Heart left ventricle (tissue), 16 donors: Measurements from ENCODE around the gene FOXP4. TPM values are rescaled to one million over a fixed set of nuclear protein-coding genes. Genes with fewer than 3 reads are reported as not detected.

Experiments
- ATAC-seq, 4 donors: fragments of 200-7000 bp; cut with Tn5 transposase; one replicate each; pipeline ENCODE4 v1.9.1; 2020 to 2022; ENCODE audit warnings: moderate library complexity in 4 of 4, mild to moderate bottlenecking in 3 of 4, moderate number of reproducible peaks in 1 of 4
- DNase-seq, 5 donors: peaks; one replicate each; pipeline ENCODE4 v3.0.0-alpha.2; 2020
- H3K27ac ChIP-seq, 12 donors: fragments of 200-600 bp; sonication (generic) in 4 of 12; one replicate each; pipeline versions ENCODE4 v1.5.0 to v1.8.0; 2016 to 2022; ENCODE audit warnings: mild to moderate bottlenecking in 2 of 12
- H3K27me3 ChIP-seq, 9 donors: fragments of 200-600 bp; sonication (generic) in 2 of 9; one replicate each; pipeline versions ENCODE4 v1.5.1 to v1.8.0; 2016 to 2022; ENCODE audit warnings: mild to moderate bottlenecking in 3 of 9
- H3K36me3 ChIP-seq, 9 donors: fragments of 200-600 bp; sonication (generic) in 2 of 9; one replicate each; pipeline versions ENCODE4 v1.5.0 to v1.8.0; 2018 to 2022; ENCODE audit warnings: mild to moderate bottlenecking in 2 of 9
- H3K4me1 ChIP-seq, 12 donors: fragments of 200-600 bp; sonication (generic) in 4 of 12; one replicate each; pipeline versions ENCODE4 v1.5.0 to v1.8.0; 2016 to 2022; ENCODE audit warnings: mild to moderate bottlenecking in 3 of 12
- H3K4me3 ChIP-seq, 12 donors: fragments of 200-600 bp; sonication (generic) in 4 of 12; one replicate each; pipeline versions ENCODE4 v1.5.0 to v1.8.0; 2017 to 2022; ENCODE audit warnings: mild to moderate bottlenecking in 9 of 12, moderate library complexity in 4 of 12
- H3K9me3 ChIP-seq, 12 donors: fragments of 200-600 bp; sonication (generic) in 4 of 12; one replicate each; pipeline versions ENCODE4 v1.5.0 to v1.8.0; 2016 to 2022; ENCODE audit warnings: mild to moderate bottlenecking in 1 of 12
- CTCF ChIP-seq, 12 donors: fragments of 200-600 bp; sonication (generic) in 4 of 12; IDR thresholded peaks; one replicate each; pipeline versions ENCODE4 v1.5.0 to v1.8.0; 2018 to 2022; ENCODE audit warnings: antibody characterized with exemption in 12 of 12, mild to moderate bottlenecking in 5 of 12
- POLR2A ChIP-seq, 2 donors: fragments of 450-650 bp; IDR thresholded peaks; one replicate each; pipeline ENCODE4 v1.6.1; 2017; ENCODE audit warnings: antibody characterized with exemption in 2 of 2, mild to moderate bottlenecking in 2 of 2, moderate library complexity in 2 of 2
- WGBS, 4 donors: extraction: QIAGEN DNeasy Blood & Tissue Kit in 2 of 4; methylation state at CpG; one replicate each; pipeline versions ENCODE4 v1.1.5 to v1.1.7; 2013 to 2018; 5-methylcytosine and 5-hydroxymethylcytosine counted together
- intact Hi-C, 10 donors: fragments of 100-400 bp; cut with DNase I; formaldehyde crosslinking; loops; one replicate each; pipeline versions ENCODE4 v1.11.1 to v1.14.2; 2022
- polyA plus RNA-seq, 2 donors: library from polyadenylated mRNA; stranded (reverse); fragments of 200-250 nt; gene quantifications; one replicate each; pipeline ENCODE4 v1.2.3, GENCODE V29; 2013
- total RNA-seq, 9 donors: library from RNA; depleted of rRNA in 2 of 9; stranded (reverse); fragments of >200 nt in 2 of 9; fragmentation: NEBNext Ultra II Directional in 3 of 9; extraction: Animal tissue kit (Norgen Biotek cat#: 25700) in 3 of 9; gene quantifications; one replicate each; pipeline versions ENCODE4 v1.1.0 to v1.2.4, GENCODE V29; 2016 to 2023
- donor health status: ischemic (EF 13 %, LVEDD 7.1; RV severe dilation, severe dysfunction).
- donor health status: healthy with polysubstance abuse.
- donor health status: DM: no; HTN: yes; CAD: no.
- donor health status: DM: no; HTN: no; CAD: no.
- donor health status: ischemic (EF 25% LVEDD 6.9; RV normal size, moderate dysfunction).
- donor health status: ischemic (EF 25% LVEDD 5.7; RV mildly dilated, moderate dysfunction).
- donor health status: healthy.
- donor health status: DM: yes; HTN: yes; CAD: no.
- donor health status: ischemic (EF 35%, LVEDD 5.7; RV mildly dilated, moderate dysfunction).
- donor health status: nonischemic (EF 11% LVEDD 7.7; RV severe dilation, severe dysfunction).
- donor health status: DM: yes; HTN: yes; CAD: no.
- donor health status: PGD.
- donor health status: ischemic (EF 29% LVEDD 5.4; RV normal size, mild dysfunction).
- donor health status: nonischemic (EF 23%, LVEDD 6.1; RV moderate dilation, normal function).

FOXP4 gene
- total and polyA plus RNA-seq, 11 donors, result 10.9 to 22.5 (median 16.0) TPM

DNA sequence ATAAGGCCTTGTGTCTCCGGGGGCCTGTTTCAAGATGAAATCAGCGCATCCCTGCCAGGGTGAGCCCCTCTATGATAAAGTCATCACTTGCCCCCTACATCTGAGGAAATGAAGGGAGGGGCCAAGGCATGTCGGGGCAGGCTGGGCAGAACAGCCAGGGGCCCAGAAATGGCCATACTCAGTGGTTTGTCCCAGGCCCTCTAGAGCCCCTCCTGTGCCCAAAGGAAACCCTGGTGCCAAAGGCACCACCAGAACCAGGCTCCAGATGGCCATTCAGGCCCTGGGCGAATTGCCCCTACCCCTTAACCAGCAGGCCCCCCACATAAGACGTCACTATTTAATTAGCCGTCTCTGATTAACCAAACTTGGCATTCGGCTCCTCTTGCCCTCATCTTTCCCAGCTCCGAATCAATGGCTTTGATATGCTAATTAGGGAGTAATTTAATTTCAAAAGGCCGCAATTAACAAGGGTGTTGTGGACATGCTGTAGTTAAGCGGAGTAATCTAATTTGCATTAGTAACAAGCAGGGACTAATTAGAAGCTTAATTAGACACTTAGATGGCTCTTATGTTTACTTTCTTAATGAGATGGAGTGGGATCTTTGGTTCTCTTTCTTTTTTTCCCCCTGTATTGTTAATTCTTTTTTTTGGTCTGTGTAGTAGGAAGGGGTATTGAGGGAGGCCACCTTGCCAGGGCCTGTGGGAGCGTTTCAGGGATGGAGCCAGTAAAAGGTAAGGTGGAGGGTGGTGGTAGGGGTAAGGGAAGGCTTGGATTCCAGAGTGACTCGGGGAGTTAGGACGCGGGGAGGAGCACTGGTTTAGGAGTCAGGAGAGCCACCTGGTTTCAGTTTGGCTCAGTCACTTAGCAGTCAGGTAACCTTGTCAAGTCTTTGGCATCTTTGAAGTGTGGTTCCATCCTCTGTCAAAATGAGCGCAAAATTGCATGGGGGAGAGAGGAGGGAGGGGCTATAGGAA, 9.4 kb downstream of the FOXP4 start:
- DNase-seq (no peak), ATAC-seq (no peak)
- intact Hi-C loops, result no loop called here
- TF ChIP-seq POLR2A (IDR thresholded peaks at IDR 0.05) (no peak), CTCF (IDR thresholded peaks at IDR 0.05) (no peak)
- H3K27ac ChIP-seq, result no peak overlapping the region
- 90 to 93% (median 91%) methylated on average over 15 of the region's 15 CpGs for WGBS, 4 donors
- H3K36me3 ChIP-seq, result peaks cover 0 to 6% (median 0%) of the 10 kb centered on the region in 9 donors
- H3K27me3 ChIP-seq, result no peaks in the 10 kb centered on the region
- no peak overlapping the region for H3K4me3 ChIP-seq
- H3K4me1 ChIP-seq, result peaks cover 0 to 27% (median 11%) of the 10 kb centered on the region in 12 donors
- H3K9me3 ChIP-seq, result no peaks in the 10 kb centered on the region

DNA sequence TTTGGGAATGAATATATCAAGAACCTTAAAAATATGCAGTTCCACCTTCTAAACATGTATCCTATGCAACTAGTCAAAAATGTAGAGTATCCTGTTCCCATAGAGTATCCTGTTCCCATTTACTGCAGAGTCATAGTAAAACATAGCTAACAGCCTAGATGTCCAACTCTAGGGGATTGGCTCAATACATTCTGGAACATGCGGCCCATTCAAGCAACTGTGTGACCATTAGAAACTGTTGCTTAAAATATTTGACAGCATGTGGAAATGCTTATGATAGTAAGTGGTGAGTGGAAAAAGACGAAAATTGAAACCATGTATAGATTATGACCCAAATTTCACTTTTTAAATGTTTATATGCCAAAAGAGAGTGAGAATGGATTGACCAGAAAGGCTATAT, 11.2 kb downstream of the FOXP4 start:
- Histone ChIP-seq H3K9me3 (no peaks in the 10 kb centered on the region), H3K4me3 (no peak overlapping the region), H3K27ac (no peak overlapping the region), H3K4me1 (peaks cover 0 to 22% (median 11%) of the 10 kb centered on the region in 12 donors), H3K27me3 (no peaks in the 10 kb centered on the region), H3K36me3 (no peaks in the 10 kb centered on the region)
- DNase-seq (no peak), ATAC-seq (no peak)
- TF ChIP-seq CTCF (IDR thresholded peaks at IDR 0.05) (no peak), POLR2A (IDR thresholded peaks at IDR 0.05) (no peak)
- WGBS, 4 donors, result 77 to 95% (median 89%) methylated on average over 2 of the region's 2 CpGs
- intact Hi-C loops, result no loop called here

DNA sequence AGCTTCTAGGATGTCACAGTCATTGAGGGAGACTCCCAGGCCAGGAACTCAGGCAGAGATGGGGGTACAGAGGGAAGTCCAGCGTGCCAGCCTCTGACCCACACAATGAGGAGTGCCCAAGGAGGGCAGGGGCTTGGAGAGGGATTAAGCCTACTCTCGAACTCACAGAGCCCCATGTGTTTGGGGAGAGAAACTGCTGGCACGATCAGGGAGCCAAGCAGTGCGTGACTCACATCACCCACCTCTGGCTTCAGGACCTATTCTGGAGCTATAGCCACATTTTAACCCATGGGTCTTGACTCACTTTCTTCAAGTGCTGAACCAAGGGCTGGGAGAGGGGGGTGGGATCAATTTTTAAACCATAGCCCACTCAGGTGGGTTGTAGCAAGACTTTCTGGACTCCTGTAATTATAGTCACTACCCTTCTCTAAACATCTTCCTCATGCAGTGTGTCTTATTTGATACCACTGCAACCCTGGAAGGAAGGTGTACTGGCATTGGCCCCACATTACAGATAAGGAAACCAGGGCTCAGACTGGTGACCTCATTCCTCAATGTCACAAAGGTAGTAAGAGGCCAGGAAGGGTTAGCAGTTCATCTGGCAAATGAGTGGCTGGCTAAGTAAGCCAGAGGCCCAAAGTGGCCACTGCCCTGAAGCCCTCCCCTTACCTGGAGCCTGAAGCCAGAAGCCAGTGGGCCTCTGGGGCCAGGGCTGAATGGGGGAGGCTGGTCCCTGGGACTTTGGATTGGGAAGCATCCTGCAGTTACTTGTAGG, 12.0 kb downstream of the FOXP4 start:
- 81 to 91% (median 86%) methylated on average over 4 of the region's 4 CpGs for WGBS, 4 donors
- intact Hi-C loops, result no loop called here

More for the DNA sequence above, 12.0 kb downstream of the FOXP4 start:
- TF ChIP-seq CTCF (IDR thresholded peaks at IDR 0.05) (no peak), POLR2A (IDR thresholded peaks at IDR 0.05) (no peak)
- DNase-seq (peak in 1 of 5 donors; percentile 24), ATAC-seq (no peak)
- Histone ChIP-seq H3K27me3 (no peaks in the 10 kb centered on the region), H3K36me3 (no peaks in the 10 kb centered on the region), H3K9me3 (no peaks in the 10 kb centered on the region), H3K27ac (no peak overlapping the region), H3K4me1 (peaks cover 0 to 28% (median 11%) of the 10 kb centered on the region in 12 donors), H3K4me3 (no peak overlapping the region)
